HepG2 (cell line): ENCODE results near the gene CCDC150. TPM values are rescaled to one million over a fixed set of nuclear protein-coding genes. Genes with fewer than 3 reads are reported as not detected.

ENCODE experiments used
- ATAC-seq: fragments of 200-7000 bp; cut with Tn5 transposase; 3 replicates; pipeline ENCODE4 v1.9.1; 2020; ENCODE audit warnings: mild to moderate bottlenecking, moderate library complexity
- BruUV-seq: library from RNA; stranded (reverse); fragments of 400-500 nt; replicated peaks from 2 replicates; lab custom pipeline; 2021; lab: Mats Ljungman, UMichigan
- CTCF ChIA-PET: fragments of 300-600 bp; formaldehyde crosslinking; extraction: SDS; loops from one replicate; lab custom pipeline; 2021; ENCODE audit warnings: low total read pairs, inconsistent platforms, low intra/inter-chr PET ratio; lab: Yijun Ruan, JAX
- POLR2A ChIA-PET: fragments of 350-600 bp; sonication (Branson Sonifier 250); formaldehyde crosslinking; loops from one replicate; lab custom pipeline; 2020; ENCODE audit warnings: antibody characterized with exemption, inconsistent platforms; lab: Yijun Ruan, JAX
- DNase-seq: peaks from one replicate; pipeline ENCODE4 v3.0.0-alpha.2; 2015; ENCODE audit warnings: low spot score
- FAIRE-seq: peaks from 3 replicates; lab custom pipeline; 2011; peaks lifted over from hg19 to GRCh38; lab: Jason Lieb, UNC
- H2AFZ ChIP-seq: one replicate; pipeline ENCODE4 v1.6.1; 2011; ENCODE audit warnings: low read length, inconsistent platforms
- H3K27ac ChIP-seq: fragments of 300-600 bp; 3 replicates; pipeline ENCODE4 v1.8.0; 2011; ENCODE audit warnings: mixed run types, mild to moderate bottlenecking, mixed read lengths, low read length, inconsistent platforms; ENCODE audit not compliant: insufficient read depth; ENCODE audit errors: extremely low read length
- H3K27me3 ChIP-seq, 2 experiments: fragments of 200-600 bp in 1 of 2; 2 replicates in 1 of 2; 3 replicates in 1 of 2; pipeline versions ENCODE4 v1.6.0 to v1.8.0; 2011; ENCODE audit warnings: low read length in 2 of 2, mild to moderate bottlenecking in 2 of 2, moderate library complexity in 2 of 2, inconsistent platforms in 1 of 2; ENCODE audit not compliant: insufficient read depth in 2 of 2, control insufficient read depth in 1 of 2
- H3K36me3 ChIP-seq, 2 experiments: fragments of 200-600 bp in 1 of 2; replicated peaks in 1 of 2; 2 replicates in 1 of 2; 3 replicates in 1 of 2; pipeline versions ENCODE4 v1.5.1 to v1.8.0; 2011; ENCODE audit warnings: low read length in 2 of 2, inconsistent platforms in 1 of 2; ENCODE audit not compliant: insufficient read depth in 2 of 2, control insufficient read depth in 1 of 2
- H3K4me1 ChIP-seq: 2 replicates; pipeline ENCODE4 v1.5.1; 2012; ENCODE audit warnings: low read length, inconsistent platforms; ENCODE audit not compliant: insufficient read depth
- H3K4me2 ChIP-seq: 2 replicates; pipeline ENCODE4 v1.6.0; 2011; ENCODE audit warnings: low read depth, low read length, inconsistent platforms
- H3K4me3 ChIP-seq, 3 experiments: fragments of 200-600 bp in 1 of 3; sonication (generic), shearing (Covaris generic) in 1 of 3; replicated peaks in 1 of 3; 2 replicates each; pipeline ENCODE4 v1.5.1; 2011 to 2016; ENCODE audit warnings: low read length in 3 of 3, inconsistent platforms in 2 of 3, low read depth in 2 of 3, mild to moderate bottlenecking in 2 of 3, control low read depth in 1 of 3, mixed read lengths in 1 of 3; ENCODE audit not compliant: insufficient read depth in 1 of 3
- H3K79me2 ChIP-seq: one replicate; pipeline ENCODE4 v1.6.1; 2011; ENCODE audit warnings: low read length, inconsistent platforms; ENCODE audit not compliant: insufficient read depth
- H3K9ac ChIP-seq: 2 replicates; pipeline ENCODE4 v1.6.0; 2011; ENCODE audit warnings: mild to moderate bottlenecking, low read depth, low read length, inconsistent platforms; ENCODE audit not compliant: insufficient read depth
- H3K9me3 ChIP-seq: 2 replicates; pipeline ENCODE4 v1.5.1; 2012; ENCODE audit warnings: mild to moderate bottlenecking, low read length
- H4K20me1 ChIP-seq: 2 replicates; pipeline ENCODE4 v1.6.0; 2011; ENCODE audit warnings: inconsistent platforms, mild to moderate bottlenecking, low read length, moderate library complexity; ENCODE audit not compliant: insufficient read depth
- CEBPB ChIP-seq: IDR thresholded peaks from 2 replicates; pipeline ENCODE4 v1.6.1; 2011; ENCODE audit warnings: low read depth, low read length, improper control_type of control experiment, borderline replicate concordance
- CEBPG ChIP-seq: IDR thresholded peaks from 2 replicates; pipeline ENCODE4 v1.6.1; 2016
- ELF3 ChIP-seq: IDR thresholded peaks from 2 replicates; pipeline ENCODE4 v1.6.1; 2016; ENCODE audit warnings: missing genetic modification reagents, missing compliant biosample characterization
- KLF16 ChIP-seq, 2 experiments: sonication (generic) in 1 of 2; formaldehyde crosslinking in 1 of 2; IDR thresholded peaks; 2 replicates each; pipeline versions ENCODE4 v1.6.1 to v1.8.0; 2016 to 2023; ENCODE audit warnings: missing genetic modification reagents in 2 of 2, missing compliant biosample characterization in 1 of 2
- NFAT5 ChIP-seq: sonication (generic); formaldehyde crosslinking; IDR thresholded peaks from 2 replicates; pipeline ENCODE4 v1.4.0; 2020; ENCODE audit warnings: missing genetic modification reagents
- TCF12 ChIP-seq, 2 experiments: fragments of 450-650 bp in 1 of 2; sonication (generic) in 1 of 2; formaldehyde crosslinking in 1 of 2; IDR thresholded peaks; 2 replicates each; pipeline versions ENCODE4 v1.6.1 to v1.8.0; 2017 to 2022; ENCODE audit warnings: antibody characterized with exemption in 1 of 2, mild to moderate bottlenecking in 1 of 2, missing genetic modification reagents in 1 of 2, moderate library complexity in 1 of 2
- ZFY ChIP-seq: sonication (generic); formaldehyde crosslinking; IDR thresholded peaks from 2 replicates; pipeline ENCODE4 v1.4.0; 2020; ENCODE audit warnings: missing genetic modification reagents
- ZFYVE20 ChIP-seq: sonication (generic); formaldehyde crosslinking; IDR thresholded peaks from 2 replicates; pipeline ENCODE4 v1.8.0; 2023; ENCODE audit warnings: low read depth, mild to moderate bottlenecking, moderate library complexity, missing genetic modification reagents, borderline replicate concordance
- ZNF816 ChIP-seq: sonication (generic); formaldehyde crosslinking; IDR thresholded peaks from 2 replicates; pipeline ENCODE4 v1.8.0; 2022; ENCODE audit warnings: missing genetic modification reagents, mild to moderate bottlenecking, borderline replicate concordance
- WGBS: methylation state at CpG from one replicate; pipeline ENCODE4 v1.1.6; 2017; ENCODE audit warnings: low lambda C conversion rate; 5-methylcytosine and 5-hydroxymethylcytosine counted together
- in situ Hi-C: cut with HindIII; loops from 2 replicates; pipeline ENCODE4 v1.10.0; 2017; ENCODE audit warnings: low pct_unique_long_range_greater_than_20kb; ENCODE audit not compliant: extremely low pct_ligation_motif_present
- intact Hi-C: fragments of 100-400 bp; cut with micrococcal nuclease; formaldehyde crosslinking; loops from one replicate; pipeline ENCODE4 v1.10.0; 2022; ENCODE audit not compliant: unreplicated experiment
- polyA plus RNA-seq, 8 experiments: library from polyadenylated mRNA; depleted of rRNA in 3 of 8; stranded (reverse) in 7 of 8; unstranded in 1 of 8; fragments of >200 nt; fragmentation: Illumina TruSeq in 4 of 8; extraction: Trizol in 4 of 8; gene quantifications; 2 replicates each; pipeline versions ENCODE4 v1.2.1 to v1.2.3, GENCODE V29; 2011 to 2016; ENCODE audit warnings: low read depth in 4 of 8, missing spikeins in 1 of 8, mixed read lengths in 1 of 8; ENCODE audit not compliant: insufficient read depth in 1 of 8
- total RNA-seq, 5 experiments: library from RNA; depleted of rRNA; stranded (reverse); fragments of >200 nt; fragmentation: Illumina TruSeq; extraction: Trizol; gene quantifications; 2 replicates each; pipeline ENCODE4 v1.2.3, GENCODE V29; 2016; ENCODE audit warnings: low read depth in 1 of 5

The CCDC150 gene
- total and polyA plus RNA-seq, 2 of the 13 experiments (the other 11 are each of a cell fraction or from before 2014, with no cell fraction given) = 14.9 to 32.6 TPM

- CTCF ChIA-PET = no interaction called here
- in situ Hi-C loops = no loop called here
- TF ChIP-seq CEBPB = peak; percentile 45; the same call in 1 of the 2 replicates
- TF ChIP-seq CEBPG (CRISPR knock-in tag) = peak; percentile 20; the same call in 1 of the 2 replicates
- TF ChIP-seq TCF12 (IDR thresholded peaks at IDR 0.05) = no peak
- TF ChIP-seq TCF12 (CRISPR knock-in tag; IDR thresholded peaks at IDR 0.05) = no peak
- Histone ChIP-seq H3K27ac (no peak overlapping the region), H3K4me3 (no peak overlapping the region), H3K9me3 (no peaks in the 10 kb centered on the region), H3K79me2 (no peaks in the 10 kb centered on the region), H3K27me3 (no peaks in the 10 kb centered on the region), H2AFZ (no peak overlapping the region), H3K4me2 (no peak overlapping the region), H3K4me1 (peaks cover 50% of the 10 kb centered on the region), H3K36me3 (peaks cover 2 to 7% of the 10 kb centered on the region in 2 experiments; a peak in 2 of 5 replicates), H4K20me1 (no peaks in the 10 kb centered on the region), H3K9ac (no peak overlapping the region)
- ATAC-seq (no peak), FAIRE-seq (no peak), DNase-seq (no peak)
- intact Hi-C loops = no loop called here
- POLR2A ChIA-PET = no interaction called here
- no TSS peak for BruUV-seq
Observed at GRCh38 chr2:196745711-196746110, 106.2 kb downstream of the CCDC150 start.

DNA sequence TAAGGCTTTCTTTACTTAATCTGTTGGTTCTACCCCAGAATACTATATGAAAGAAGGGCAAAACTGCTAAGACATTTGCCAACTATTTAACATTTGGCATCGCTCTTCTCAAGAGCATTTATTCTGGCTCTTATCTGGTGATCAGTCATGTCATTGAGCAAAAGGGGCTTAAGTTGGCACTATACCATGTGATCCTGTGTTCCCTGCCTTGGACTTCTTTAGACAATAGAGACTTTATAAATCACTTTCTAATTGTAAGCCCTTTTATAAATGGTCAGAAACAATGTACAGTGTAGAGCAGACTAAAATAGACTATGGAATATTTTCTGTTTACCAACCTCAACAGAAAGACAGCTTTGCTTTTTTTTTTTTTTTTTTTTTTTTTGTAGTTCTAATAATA lies 107.9 kb downstream of the CCDC150 start:
- CTCF ChIA-PET = no interaction called here
- TF ChIP-seq ELF3 (CRISPR knock-in tag) = no peak
- no peak for TF ChIP-seq KLF16 (CRISPR knock-in tag; IDR thresholded peaks at IDR 0.05)
- no peak for TF ChIP-seq ZFY (CRISPR knock-in tag)
- no peak for TF ChIP-seq NFAT5
- TF ChIP-seq ZNF816 (CRISPR knock-in tag) = no peak
- no peak for TF ChIP-seq ZFYVE20 (CRISPR knock-in tag)
- no peaks in the 10 kb centered on the region for H3K27me3 ChIP-seq
- H3K9me3 ChIP-seq = no peaks in the 10 kb centered on the region
- FAIRE-seq = no peak
- H4K20me1 ChIP-seq = no peaks in the 10 kb centered on the region
- DNase-seq = no peak
- no peak overlapping the region for H3K4me2 ChIP-seq
- POLR2A ChIA-PET = interaction anchor here (1.7 kb wide), 1 partner anchor 52 kb away, joined by 4 read pairs; the partner anchor contains the start of gene GTF3C3
- H2AFZ ChIP-seq = no peak overlapping the region
- H3K27ac ChIP-seq = no peak overlapping the region
- no peak overlapping the region for H3K9ac ChIP-seq
- ATAC-seq = no peak
- intact Hi-C loops (no loop called here), in situ Hi-C loops (no loop called here)
- no peaks in the 10 kb centered on the region for H3K79me2 ChIP-seq
- H3K36me3 ChIP-seq = peaks cover 2 to 7% of the 10 kb centered on the region in 2 experiments; a peak in 2 of 5 replicates
- no peak overlapping the region for H3K4me3 ChIP-seq
- BruUV-seq = no TSS peak
- WGBS = 97% methylated on average over 1 of the region's 1 CpG
- H3K4me1 ChIP-seq = peaks cover 42% of the 10 kb centered on the region
